Smooth muscle cell (in vitro differentiated cells): Measurements from ENCODE around the gene FAM83E. TPM values are rescaled to one million over a fixed set of nuclear protein-coding genes. Genes with fewer than 3 reads are reported as not detected.
A peak's percentile ranks its signal among the peaks of the same experiment; 100 is the strongest.

Source experiments
- DNase-seq: peaks from one replicate; lab custom pipeline; 2025; ENCODE audit not compliant: unreplicated experiment; lab: John Stamatoyannopoulos, UW
- H2AFZ ChIP-seq: fragments of 200-600 bp; sonication (generic); 2 replicates; pipeline ENCODE4 v1.6.0; 2016; ENCODE audit warnings: antibody characterized with exemption, low read depth, mild to moderate bottlenecking
- H3F3A ChIP-seq: fragments of 200-600 bp; sonication (generic); 2 replicates; pipeline ENCODE4 v1.6.0; 2017; ENCODE audit warnings: antibody characterized with exemption, low read depth
- H3K27ac ChIP-seq: fragments of 200-600 bp; sonication (generic); 2 replicates; pipeline ENCODE4 v1.5.1; 2016; ENCODE audit warnings: low read depth, mild to moderate bottlenecking
- H3K27me3 ChIP-seq: fragments of 200-600 bp; sonication (generic); 2 replicates; pipeline ENCODE4 v1.6.1; 2016; ENCODE audit warnings: low read depth, mild to moderate bottlenecking
- H3K36me3 ChIP-seq: fragments of 200-600 bp; sonication (generic); 2 replicates; pipeline ENCODE4 v1.5.1; 2016; ENCODE audit warnings: low read depth
- H3K4me1 ChIP-seq: fragments of 200-600 bp; sonication (generic); 2 replicates; pipeline ENCODE4 v1.5.1; 2016; ENCODE audit warnings: low read depth
- H3K4me2 ChIP-seq: fragments of 200-600 bp; sonication (generic); 2 replicates; pipeline ENCODE4 v1.6.0; 2016; ENCODE audit warnings: mild to moderate bottlenecking
- H3K4me3 ChIP-seq: fragments of 200-600 bp; sonication (generic); 2 replicates; pipeline ENCODE4 v1.5.1; 2016; ENCODE audit warnings: mild to moderate bottlenecking
- H3K79me2 ChIP-seq: fragments of 200-600 bp; sonication (generic); 2 replicates; pipeline ENCODE4 v1.6.0; 2016; ENCODE audit warnings: low read depth, mild to moderate bottlenecking
- H3K9ac ChIP-seq: fragments of 200-600 bp; sonication (generic); 2 replicates; pipeline ENCODE4 v1.6.0; 2016; ENCODE audit warnings: low read depth
- H3K9me3 ChIP-seq: fragments of 200-600 bp; sonication (generic); replicated peaks from 2 replicates; pipeline ENCODE4 v1.5.1; 2016; ENCODE audit warnings: low read depth
- H4K20me1 ChIP-seq: fragments of 200-600 bp; sonication (generic); 2 replicates; pipeline ENCODE4 v1.6.0; 2016; ENCODE audit warnings: low read depth
- WGBS: methylation state at CpG from one replicate; pipeline ENCODE4 v1.1.7; 2016; ENCODE audit warnings: low lambda C conversion rate; 5-methylcytosine and 5-hydroxymethylcytosine counted together
- polyA plus RNA-seq: library from polyadenylated mRNA; unstranded; fragments of >200 nt; fragmentation: Nextera tagmentation; extraction: Ambion mirVana; gene quantifications from 2 replicates; pipeline ENCODE4 v1.2.1, GENCODE V29; 2016
- total RNA-seq: library from RNA; depleted of rRNA; stranded (reverse); fragments of >200 nt; gene quantifications from 2 replicates; pipeline ENCODE4 v1.2.3, GENCODE V29; 2014
- TF ChIP-seq, protein P1 (sequence below): fragments of 200-600 bp; sonication (generic); IDR thresholded peaks from 2 replicates; pipeline ENCODE4 v1.5.1; 2017; ENCODE audit warnings: borderline replicate concordance, mild to moderate bottlenecking, antibody characterized with exemption; ENCODE audit not compliant: insufficient read depth, poor library complexity, severe bottlenecking

Gene FAM83E
- total and polyA plus RNA-seq, 2 experiments from 2014 or later, result 0.49 TPM

DNA sequence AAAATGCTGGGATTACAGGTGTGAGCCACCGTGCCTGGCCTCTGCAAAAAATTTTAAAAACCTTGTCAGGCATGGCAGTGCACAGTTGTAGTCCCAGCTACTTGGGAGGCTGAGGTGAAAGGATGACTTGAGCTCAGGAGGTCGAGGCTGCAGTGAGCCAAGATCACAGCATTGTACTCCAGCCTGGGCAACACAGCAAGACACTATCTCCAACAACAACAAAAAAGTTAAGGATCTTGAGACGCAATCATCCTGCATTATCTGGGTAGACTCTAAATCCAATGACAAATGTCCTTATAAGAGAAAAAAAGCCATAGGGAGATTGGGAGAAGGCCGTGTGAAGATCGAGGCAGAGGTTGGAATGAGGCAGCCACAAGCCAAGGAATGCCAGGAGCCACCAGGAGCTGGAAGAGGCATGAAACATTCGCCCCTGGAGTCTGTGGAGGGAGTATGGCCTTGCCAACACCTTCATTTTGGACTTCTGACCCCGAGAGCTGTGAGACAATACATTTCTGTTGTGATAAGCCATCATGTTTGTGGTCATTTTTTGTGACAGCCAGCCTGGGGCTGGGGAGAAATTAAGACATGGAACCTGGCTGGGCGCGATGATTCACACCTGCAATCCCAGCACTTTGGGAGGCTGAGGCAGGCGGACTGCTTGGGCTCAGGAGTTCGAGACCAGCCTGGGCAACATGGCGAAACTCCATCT, 36.3 kb upstream of the FAM83E start:
- H2AFZ ChIP-seq, result no peak overlapping the region
- WGBS, result 95% methylated on average over 12 of the region's 12 CpGs

DNA sequence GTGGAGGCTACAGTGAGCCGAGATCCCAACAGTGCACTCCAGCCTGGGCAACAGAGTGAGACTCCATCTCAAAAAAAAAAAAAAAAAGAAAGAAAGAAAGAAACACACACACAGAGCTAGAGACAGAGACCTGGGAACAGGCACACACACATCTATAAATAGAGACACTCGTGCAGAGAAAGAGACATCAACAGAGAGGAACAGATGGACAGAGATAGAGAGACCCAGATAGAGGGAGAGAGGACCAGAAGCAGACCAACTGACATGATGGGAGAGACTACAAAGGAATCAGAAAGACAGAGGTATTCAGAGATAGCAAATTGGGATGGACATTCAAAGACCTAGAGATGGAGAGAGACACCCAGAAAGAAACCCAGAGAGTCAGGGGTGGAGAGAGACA, 33.3 kb upstream of the FAM83E start:
- H4K20me1 ChIP-seq, result no peaks in the 10 kb centered on the region
- no peaks in the 10 kb centered on the region for H3K79me2 ChIP-seq
- H3K27ac ChIP-seq, result no peak overlapping the region
- H3K36me3 ChIP-seq, result no peaks in the 10 kb centered on the region
- H3K27me3 ChIP-seq, result no peaks in the 10 kb centered on the region
- DNase-seq, result no peak
- H2AFZ ChIP-seq, result no peak overlapping the region
- H3K4me1 ChIP-seq, result peaks cover 4% of the 10 kb centered on the region
- H3K4me3 ChIP-seq, result no peak overlapping the region
- TF ChIP-seq, protein P1, sequence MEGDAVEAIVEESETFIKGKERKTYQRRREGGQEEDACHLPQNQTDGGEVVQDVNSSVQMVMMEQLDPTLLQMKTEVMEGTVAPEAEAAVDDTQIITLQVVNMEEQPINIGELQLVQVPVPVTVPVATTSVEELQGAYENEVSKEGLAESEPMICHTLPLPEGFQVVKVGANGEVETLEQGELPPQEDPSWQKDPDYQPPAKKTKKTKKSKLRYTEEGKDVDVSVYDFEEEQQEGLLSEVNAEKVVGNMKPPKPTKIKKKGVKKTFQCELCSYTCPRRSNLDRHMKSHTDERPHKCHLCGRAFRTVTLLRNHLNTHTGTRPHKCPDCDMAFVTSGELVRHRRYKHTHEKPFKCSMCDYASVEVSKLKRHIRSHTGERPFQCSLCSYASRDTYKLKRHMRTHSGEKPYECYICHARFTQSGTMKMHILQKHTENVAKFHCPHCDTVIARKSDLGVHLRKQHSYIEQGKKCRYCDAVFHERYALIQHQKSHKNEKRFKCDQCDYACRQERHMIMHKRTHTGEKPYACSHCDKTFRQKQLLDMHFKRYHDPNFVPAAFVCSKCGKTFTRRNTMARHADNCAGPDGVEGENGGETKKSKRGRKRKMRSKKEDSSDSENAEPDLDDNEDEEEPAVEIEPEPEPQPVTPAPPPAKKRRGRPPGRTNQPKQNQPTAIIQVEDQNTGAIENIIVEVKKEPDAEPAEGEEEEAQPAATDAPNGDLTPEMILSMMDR, result no peak
- no peaks in the 10 kb centered on the region for H3K9me3 ChIP-seq
- H3F3A ChIP-seq, result no peaks in the 10 kb centered on the region
- 79% methylated on average over 2 of the region's 2 CpGs for WGBS
- no peak overlapping the region for H3K4me2 ChIP-seq
- H3K9ac ChIP-seq, result no peak overlapping the region

More for the DNA sequence above, 36.3 kb upstream of the FAM83E start:
- no peak overlapping the region for H3K4me3 ChIP-seq
- TF ChIP-seq, protein P1, result no peak
- H3K79me2 ChIP-seq, result no peaks in the 10 kb centered on the region
- no peaks in the 10 kb centered on the region for H4K20me1 ChIP-seq
- H3F3A ChIP-seq, result no peaks in the 10 kb centered on the region
- H3K27me3 ChIP-seq, result no peaks in the 10 kb centered on the region
- H3K4me2 ChIP-seq, result no peak overlapping the region
- H3K4me1 ChIP-seq, result no peaks in the 10 kb centered on the region
- no peaks in the 10 kb centered on the region for H3K9me3 ChIP-seq
- H3K27ac ChIP-seq, result no peak overlapping the region
- H3K9ac ChIP-seq, result no peak overlapping the region
- no peaks in the 10 kb centered on the region for H3K36me3 ChIP-seq
- no peak for DNase-seq

DNA sequence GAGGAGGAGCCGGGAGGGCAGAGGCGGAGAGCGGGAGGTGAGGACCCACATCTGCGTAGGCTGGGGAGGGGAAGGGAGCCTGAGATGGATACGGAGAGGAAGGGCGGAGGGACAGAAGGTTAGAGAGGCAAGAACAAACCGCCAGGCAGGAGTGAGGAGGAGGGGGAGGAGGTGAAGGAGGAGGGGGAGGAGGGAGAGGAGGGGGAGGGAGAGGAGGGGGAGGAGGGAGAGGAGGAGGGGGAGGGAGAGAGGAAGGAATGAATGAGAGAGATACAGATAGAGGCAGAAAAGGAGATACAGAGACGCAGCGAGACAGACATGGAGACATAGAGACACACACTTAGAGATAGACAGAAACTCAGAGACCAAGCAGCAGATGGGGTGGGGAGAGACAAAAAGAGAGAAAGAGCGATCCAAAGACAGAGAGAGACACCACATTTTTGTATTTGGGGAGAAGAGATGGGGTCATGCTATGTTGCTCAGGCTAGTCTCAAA, 31.9 kb upstream of the FAM83E start:
- WGBS, result 75% methylated on average over 1 of the region's 10 CpGs
- Histone ChIP-seq H3K27ac (no peak overlapping the region), H3K27me3 (no peaks in the 10 kb centered on the region), H3K9ac (no peak overlapping the region), H4K20me1 (no peaks in the 10 kb centered on the region), H3K4me3 (peak overlapping the region; percentile 68), H3K9me3 (no peaks in the 10 kb centered on the region), H3F3A (no peaks in the 10 kb centered on the region), H3K79me2 (no peaks in the 10 kb centered on the region), H3K4me1 (peaks cover 4% of the 10 kb centered on the region), H3K36me3 (no peaks in the 10 kb centered on the region), H2AFZ (peak overlapping the region; percentile 96), H3K4me2 (peak overlapping the region; percentile 97)
- TF ChIP-seq, protein P1, result no peak
- no peak for DNase-seq
